ENCODE results near the gene EPB41L2. TPM values are rescaled to one million over a fixed set of nuclear protein-coding genes. Genes with fewer than 3 reads are reported as not detected.
A peak's percentile ranks its signal among the peaks of the same experiment; 100 is the strongest.

Gene EPB41L2
- total RNA-seq (100 to 1,000 TPM in 2 of 4 donors, 10 to 100 TPM in 2; 65.7 to 147 (median 114) TPM), polyA plus RNA-seq (10 to 100 TPM; 41.2 to 50.5 (median 42.6) TPM)

DNA sequence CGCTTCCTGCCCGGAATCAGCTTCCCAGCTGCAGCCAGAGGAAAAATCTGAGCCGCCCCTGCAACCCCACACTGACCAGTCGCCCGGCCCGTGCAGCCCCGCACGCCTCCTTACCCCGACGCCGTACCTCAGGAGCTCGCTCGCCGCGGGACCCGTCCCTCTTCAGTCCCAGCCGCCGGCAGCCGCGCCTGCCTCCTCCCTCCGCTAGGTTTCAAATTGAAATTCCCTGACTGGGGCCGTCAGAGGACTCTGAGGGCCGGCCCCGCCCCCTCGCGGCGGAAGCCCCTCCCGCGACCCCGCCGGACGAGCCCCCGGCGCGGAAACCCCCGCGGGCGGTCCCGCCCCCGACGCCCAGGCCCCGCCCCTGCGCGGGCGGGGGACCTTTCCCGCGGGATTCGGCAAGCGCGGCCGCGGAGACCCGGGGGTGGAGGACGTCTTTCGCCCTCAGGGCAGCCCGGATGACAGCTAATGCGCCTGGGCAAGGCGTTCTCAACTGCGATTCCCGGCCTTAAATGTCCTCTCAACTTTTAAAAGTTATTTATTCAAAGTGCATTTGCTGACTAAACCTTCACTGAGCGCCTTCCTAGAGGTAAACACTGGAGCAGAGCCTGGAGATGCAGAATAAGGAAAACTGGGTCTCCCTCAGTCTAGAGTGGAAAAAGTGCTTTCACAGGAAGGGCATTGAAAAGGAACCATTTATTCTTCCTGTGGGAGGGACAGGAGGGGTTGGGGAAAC, at the start of gene EPB41L2:
Gene EPB41L2, minus strand, starts transcription at position 218 of the 736 bp plus-strand sequence. CDS start 106,760 bp downstream, outside the sequence.
- WGBS, 2 donors: 0 to 1% methylated on average over 61 of the region's 61 CpGs
- Histone ChIP-seq H3K4me1 (peaks cover 0 to 11% (median 7%) of the 10 kb centered on the region in 4 donors), H3K4me3 (peak within 1 kb of the TSS; percentile 82 to 97 (median 93)), H3K9me3 (no peaks in the 10 kb centered on the region), H3K27ac (peak within 1 kb of the TSS; percentile 81 to 93 (median 90)), H3K36me3 (no peaks in the 10 kb centered on the region), H3K27me3 (no peaks in the 10 kb centered on the region)
- DNase-seq: peak; percentile 94
- TF ChIP-seq POLR2AphosphoS5 (IDR thresholded peaks at IDR 0.05) (peak; percentile 90 to 99 (median 92)), POLR2A (IDR thresholded peaks at IDR 0.05) (peak; percentile 54 to 67), EP300 (IDR thresholded peaks at IDR 0.05) (no peak)
- TF ChIP-seq, protein P1, sequence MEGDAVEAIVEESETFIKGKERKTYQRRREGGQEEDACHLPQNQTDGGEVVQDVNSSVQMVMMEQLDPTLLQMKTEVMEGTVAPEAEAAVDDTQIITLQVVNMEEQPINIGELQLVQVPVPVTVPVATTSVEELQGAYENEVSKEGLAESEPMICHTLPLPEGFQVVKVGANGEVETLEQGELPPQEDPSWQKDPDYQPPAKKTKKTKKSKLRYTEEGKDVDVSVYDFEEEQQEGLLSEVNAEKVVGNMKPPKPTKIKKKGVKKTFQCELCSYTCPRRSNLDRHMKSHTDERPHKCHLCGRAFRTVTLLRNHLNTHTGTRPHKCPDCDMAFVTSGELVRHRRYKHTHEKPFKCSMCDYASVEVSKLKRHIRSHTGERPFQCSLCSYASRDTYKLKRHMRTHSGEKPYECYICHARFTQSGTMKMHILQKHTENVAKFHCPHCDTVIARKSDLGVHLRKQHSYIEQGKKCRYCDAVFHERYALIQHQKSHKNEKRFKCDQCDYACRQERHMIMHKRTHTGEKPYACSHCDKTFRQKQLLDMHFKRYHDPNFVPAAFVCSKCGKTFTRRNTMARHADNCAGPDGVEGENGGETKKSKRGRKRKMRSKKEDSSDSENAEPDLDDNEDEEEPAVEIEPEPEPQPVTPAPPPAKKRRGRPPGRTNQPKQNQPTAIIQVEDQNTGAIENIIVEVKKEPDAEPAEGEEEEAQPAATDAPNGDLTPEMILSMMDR (IDR thresholded peaks at IDR 0.05): peak; percentile 11 to 54 (median 34)
- intact Hi-C loops (cut with DNase I): loop anchor here (2.0 to 5.0 kb wide), 2 partner anchors 54 to 174 kb away; no protein-coding TSS in a partner anchor

DNA sequence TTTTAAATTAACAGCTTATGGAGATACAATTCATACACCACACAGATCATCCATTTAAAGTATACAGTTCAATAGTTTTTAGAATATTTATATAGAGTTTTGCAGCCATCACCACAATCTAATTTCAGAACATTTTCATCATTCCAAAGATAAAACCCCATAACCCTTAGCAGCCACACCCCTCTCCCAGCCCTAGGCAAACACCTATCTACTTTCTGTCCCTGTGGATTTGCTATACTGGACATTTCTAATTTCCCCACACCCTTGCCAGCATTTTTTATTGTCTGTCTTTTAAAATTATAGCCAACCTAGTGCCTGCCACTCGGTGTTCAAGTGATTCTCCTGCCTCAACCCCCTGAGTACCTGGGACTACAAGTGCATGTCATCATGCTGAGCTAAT, 49.2 kb upstream of the EPB41L2 start:
- TF ChIP-seq POLR2AphosphoS5 (IDR thresholded peaks at IDR 0.05) (no peak), EP300 (IDR thresholded peaks at IDR 0.05) (no peak), POLR2A (IDR thresholded peaks at IDR 0.05) (no peak)
- TF ChIP-seq, protein P1 (IDR thresholded peaks at IDR 0.05): no peak
- Histone ChIP-seq H3K9me3 (no peaks in the 10 kb centered on the region), H3K4me1 (peaks cover 0 to 3% (median 0%) of the 10 kb centered on the region in 4 donors), H3K27ac (no peak overlapping the region), H3K27me3 (no peaks in the 10 kb centered on the region), H3K4me3 (no peak overlapping the region), H3K36me3 (no peaks in the 10 kb centered on the region)
- no peak for DNase-seq
- 14 to 65% methylated on average over 1 of the region's 1 CpG for WGBS, 2 donors
- intact Hi-C loops (cut with DNase I): no loop called here

DNA sequence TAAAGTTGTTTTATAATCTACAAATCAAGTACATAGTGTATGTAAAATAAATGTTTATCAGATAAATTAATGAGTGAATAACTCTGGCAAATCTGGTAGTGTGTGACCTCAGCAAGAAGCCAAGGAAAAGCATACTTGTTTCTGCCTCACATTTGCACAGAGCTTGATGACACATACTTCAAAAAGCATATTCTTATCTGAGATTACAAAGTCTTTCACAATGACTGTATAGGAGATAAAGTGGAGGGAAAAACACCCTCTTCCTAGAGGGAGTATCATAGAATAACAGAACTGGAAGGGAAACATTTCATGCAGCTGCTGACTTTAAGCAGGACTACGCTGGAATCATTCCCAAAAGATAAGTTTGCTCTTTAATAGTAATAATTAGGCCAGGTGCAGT, 44.1 kb upstream of the EPB41L2 start:
- Histone ChIP-seq H3K27me3 (no peaks in the 10 kb centered on the region), H3K36me3 (no peaks in the 10 kb centered on the region), H3K9me3 (no peaks in the 10 kb centered on the region), H3K27ac (no peak overlapping the region), H3K4me3 (no peak overlapping the region), H3K4me1 (no peaks in the 10 kb centered on the region)
- TF ChIP-seq, protein P1 (IDR thresholded peaks at IDR 0.05): no peak
- no peak for TF ChIP-seq POLR2AphosphoS5 (IDR thresholded peaks at IDR 0.05)
- no peak for TF ChIP-seq EP300 (IDR thresholded peaks at IDR 0.05)
- TF ChIP-seq POLR2A (IDR thresholded peaks at IDR 0.05): no peak
- intact Hi-C loops (cut with DNase I): no loop called here
- 67 to 84% methylated on average over 1 of the region's 1 CpG for WGBS, 2 donors
- DNase-seq: no peak

DNA sequence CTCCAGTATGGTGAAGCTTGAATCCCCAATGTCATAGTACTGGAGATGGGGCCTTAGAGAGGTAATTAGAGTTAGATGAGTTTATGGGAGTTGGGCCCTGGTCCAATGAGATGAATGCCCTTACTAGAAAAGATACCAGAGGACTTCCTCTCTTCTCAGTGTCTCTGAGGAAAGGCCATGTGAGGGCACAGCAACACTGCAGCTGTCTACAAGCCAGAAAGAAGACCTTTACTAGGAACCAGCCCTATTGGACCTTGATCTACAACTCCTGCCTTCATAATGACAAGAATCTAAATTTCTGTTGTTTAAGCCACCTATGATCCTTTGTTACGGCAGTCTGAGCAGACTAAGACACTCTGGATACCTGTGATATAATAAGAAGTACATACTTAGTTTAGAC, 40.9 kb upstream of the EPB41L2 start:
- H3K27ac ChIP-seq: no peak overlapping the region
- no peaks in the 10 kb centered on the region for H3K36me3 ChIP-seq
- no peak overlapping the region for H3K4me3 ChIP-seq
- no peak for DNase-seq
- WGBS, 2 donors: 66 to 94% methylated on average over 1 of the region's 1 CpG
- TF ChIP-seq, protein P1 (IDR thresholded peaks at IDR 0.05): no peak
- TF ChIP-seq POLR2A (IDR thresholded peaks at IDR 0.05) (no peak), EP300 (IDR thresholded peaks at IDR 0.05) (no peak), POLR2AphosphoS5 (IDR thresholded peaks at IDR 0.05) (no peak)
- intact Hi-C loops (cut with DNase I): no loop called here
- no peaks in the 10 kb centered on the region for H3K9me3 ChIP-seq
- H3K27me3 ChIP-seq: no peaks in the 10 kb centered on the region
- no peaks in the 10 kb centered on the region for H3K4me1 ChIP-seq
